Activated gamma-delta T cell treated with anti-CD3 and anti-CD28 coated beads, Interleukin-2, amount 50 U/mL, for 16 hours (primary cell): ENCODE measurements around the gene MBNL3.

Experiments used
- DNase-seq: peaks from one replicate; pipeline ENCODE4 v3.0.0-alpha.2; 2020; ENCODE audit warnings: low read depth

The MBNL3 gene

DNA sequence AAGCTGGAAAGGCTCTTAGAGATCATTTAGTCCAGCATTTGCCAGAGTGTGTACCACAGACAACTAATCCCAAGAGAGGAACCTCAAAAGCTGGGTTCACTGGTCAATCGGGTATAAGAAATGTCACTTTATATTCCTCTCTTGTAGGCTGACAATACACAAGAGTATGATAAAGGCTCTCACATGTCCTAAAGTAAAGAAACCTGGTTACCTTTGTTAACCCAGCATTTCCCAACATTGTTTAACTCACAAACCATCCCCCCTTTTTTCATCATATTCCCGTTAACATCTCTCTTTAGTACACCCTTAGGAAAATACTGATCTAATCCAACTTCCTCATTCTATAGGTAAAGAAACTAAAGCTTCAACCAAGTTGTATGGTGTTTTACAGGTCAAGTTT is 74.4 kb downstream of the MBNL3 start:
- no peak for DNase-seq

DNA sequence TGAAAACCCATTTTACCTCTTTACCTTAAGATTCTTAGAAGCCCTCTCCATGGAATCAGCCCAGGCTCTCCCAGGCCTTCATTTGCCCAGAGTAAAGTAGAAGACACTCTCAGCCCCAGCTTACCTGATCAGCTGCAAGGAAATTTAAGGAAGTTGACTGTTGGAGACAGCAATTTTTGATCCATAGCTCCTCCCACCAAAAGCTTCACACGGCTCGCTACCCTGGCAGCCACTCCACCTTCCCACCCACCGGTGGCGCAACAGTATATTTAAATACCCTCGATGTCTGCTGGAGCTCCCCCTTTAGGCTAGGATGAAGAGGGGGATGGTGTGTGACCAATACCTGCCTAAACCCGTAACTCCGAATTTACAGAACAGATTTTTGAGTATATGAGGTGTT is 75.4 kb downstream of the MBNL3 start:
- DNase-seq = no peak

DNA sequence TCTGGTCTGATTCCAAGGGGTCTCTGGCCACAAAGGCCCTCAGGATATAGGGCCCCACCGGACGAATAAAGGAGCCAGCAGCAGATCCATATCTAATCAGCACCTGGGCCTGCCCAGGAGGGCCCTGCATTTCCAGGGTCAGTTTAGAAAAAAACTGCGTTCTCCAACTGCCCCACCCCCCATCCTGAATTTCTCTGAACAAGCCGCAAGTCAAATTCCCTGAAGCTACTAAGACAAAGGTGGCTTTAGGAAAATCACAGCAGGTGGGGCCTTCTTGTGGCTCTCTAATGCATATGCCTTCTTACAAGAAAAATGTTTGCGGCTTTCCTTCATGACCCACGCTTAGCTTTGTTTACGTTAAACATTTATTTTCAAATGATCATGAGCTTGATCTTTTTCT is 76.6 kb downstream of the MBNL3 start:
- DNase-seq = no peak

DNA sequence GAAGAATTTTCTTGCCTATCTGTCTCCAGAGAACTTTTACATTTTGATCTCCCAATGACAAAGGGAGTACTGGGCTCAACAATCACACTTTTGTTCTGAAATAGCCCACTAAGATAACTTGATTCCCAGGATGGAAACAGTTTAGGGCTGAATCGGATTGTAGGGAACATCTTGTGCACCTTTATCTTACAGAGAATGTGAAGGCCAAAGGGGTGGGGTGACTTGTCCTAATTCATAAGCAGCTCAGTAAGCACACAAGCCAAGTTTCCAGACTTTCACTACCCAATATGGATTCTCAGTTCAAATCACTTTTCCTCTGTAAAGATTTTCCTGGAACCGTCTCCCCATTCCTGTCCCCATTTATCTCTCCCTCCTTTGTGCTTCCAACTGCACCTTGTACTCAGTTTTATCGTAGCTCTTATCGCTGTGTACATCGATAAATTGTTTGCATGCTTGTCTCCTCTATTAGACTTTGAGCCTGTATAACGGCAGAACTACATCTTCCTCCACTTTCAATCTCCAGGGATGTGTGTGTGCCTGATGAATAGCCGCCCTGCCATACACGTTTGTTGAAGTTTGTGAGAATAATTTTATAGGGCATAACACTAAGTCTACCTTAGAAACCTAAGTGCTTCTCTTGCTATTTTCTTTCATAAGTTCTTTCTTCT is 77.4 kb downstream of the MBNL3 start:
- no peak for DNase-seq

DNA sequence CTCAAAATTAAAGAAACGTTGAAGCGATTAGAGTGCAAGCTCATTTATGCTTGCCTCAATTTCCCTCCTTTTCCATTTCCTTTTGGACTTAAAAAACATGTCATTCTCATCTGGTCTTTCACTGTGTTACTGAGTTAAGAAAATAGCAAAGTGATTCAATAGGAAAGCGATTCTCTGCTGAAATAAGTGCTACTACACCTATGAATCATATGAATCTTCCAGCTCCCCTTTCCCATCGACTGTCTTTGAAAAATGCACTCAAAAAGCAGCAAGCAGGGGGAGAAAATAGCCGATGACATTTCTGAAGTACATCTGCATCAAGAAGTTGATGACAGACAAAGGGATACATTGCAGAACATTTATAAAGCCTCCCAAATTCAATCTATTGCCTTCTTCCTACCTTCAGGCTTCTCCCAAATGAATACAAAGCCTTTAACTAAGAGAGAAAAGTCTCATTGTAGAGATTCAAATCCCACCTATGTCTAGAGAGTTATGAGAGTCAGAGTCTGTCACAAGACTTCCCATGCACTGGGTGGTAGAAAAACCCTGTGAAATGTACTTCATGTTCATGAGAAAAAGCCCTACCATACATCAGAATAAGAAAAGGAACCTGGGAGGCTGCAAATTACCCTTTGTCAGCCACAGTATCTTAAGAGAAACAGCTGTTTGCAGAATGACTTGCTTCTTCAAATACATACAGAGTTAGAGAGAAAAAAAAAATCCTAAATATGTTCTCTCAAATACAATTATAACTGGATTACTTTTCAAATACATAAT is 78.9 kb downstream of the MBNL3 start:
- DNase-seq = no peak

DNA sequence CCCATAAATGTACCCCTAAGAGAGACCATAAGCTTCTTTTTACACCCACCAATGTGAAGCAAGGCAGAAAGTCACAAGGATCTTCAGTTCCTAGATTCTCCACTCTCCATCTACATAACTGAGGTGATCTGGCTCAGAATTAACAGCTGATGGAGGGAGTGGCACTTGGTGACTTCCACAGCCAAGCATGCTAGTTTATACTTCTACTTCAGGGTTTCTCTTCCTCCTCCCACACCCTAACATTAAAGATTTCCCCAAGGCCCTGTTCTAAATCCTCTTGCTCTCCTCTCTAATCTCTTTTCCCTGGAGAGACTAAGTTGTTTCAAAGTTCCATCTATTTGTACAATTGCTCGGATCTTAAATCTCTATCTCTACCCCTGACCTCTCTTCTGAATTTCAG is 81.1 kb downstream of the MBNL3 start:
- DNase-seq = no peak

DNA sequence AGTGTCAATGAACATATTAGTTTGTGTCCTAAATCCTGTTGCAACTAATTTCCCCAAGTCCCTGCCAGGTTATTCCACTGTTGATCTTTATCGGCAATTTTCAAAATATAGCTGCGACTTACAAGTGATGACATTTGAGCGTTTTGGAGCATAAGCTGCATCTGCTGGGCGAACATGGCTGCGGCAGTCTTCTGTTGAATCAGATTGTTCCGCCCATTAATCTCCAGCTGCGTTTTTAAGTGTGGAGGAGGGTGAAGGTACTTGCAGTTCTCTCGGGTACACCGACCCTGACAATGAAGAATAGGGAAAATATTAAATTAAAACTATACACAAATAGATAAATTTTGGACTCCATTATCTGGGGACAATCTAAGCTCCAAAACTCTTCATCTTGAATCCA is 82.7 kb downstream of the MBNL3 start:
- no peak for DNase-seq

DNA sequence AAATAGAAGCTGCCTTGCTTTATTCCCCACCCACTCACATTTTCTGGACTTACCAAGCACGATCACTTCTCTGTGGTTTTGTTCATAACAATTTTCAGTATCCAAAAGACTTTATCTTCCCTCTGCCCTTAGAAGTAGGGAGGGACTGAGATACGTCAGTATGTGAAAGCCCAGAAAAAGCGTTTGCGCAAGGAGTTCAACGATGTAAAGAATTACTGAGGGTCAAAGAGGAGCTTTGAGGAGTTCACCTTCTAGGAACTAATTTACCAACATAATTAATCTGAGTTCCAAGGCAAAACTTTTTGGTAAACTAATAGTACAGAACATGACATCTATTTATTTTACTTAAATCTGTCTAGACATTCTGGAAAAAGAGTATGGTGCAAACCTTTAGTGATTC is 84.6 kb downstream of the MBNL3 start:
- DNase-seq = no peak

DNA sequence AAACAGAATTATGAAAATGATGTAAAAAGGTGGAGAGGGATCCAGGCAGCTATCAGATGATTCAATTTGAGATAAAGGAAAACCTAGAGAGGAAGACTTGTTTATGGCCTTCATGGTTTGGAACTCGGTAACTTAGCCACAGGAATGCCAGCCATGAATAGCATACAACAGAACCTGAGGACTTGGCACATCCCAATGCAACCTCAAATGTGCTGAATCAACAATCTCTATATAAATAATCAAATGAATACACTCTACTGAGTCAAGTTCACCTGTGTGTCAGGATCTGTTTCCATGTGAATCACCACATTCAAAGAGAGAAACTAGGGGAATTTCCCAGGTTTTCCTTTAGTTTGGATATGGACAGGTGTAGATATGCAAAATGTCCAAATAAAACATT is 86.9 kb downstream of the MBNL3 start:
- no peak for DNase-seq

DNA sequence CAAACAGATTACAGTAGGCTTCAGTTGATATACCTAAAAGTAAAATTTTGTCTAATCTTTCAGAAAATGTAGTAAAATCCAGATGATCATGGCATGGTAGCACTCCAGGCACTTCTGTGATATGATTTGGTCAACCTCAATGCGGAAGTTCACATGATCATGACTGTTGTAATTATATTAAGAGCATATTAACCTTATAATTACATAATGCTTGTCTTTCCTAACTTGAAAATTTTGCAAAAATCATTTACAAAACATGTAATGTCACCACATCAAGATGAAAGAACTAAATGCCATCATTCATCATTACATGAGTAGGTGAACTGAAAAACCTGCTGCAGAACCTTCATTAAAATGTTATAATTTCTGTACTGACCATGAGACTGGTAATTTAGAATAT is 88.1 kb downstream of the MBNL3 start:
- DNase-seq = no peak

DNA sequence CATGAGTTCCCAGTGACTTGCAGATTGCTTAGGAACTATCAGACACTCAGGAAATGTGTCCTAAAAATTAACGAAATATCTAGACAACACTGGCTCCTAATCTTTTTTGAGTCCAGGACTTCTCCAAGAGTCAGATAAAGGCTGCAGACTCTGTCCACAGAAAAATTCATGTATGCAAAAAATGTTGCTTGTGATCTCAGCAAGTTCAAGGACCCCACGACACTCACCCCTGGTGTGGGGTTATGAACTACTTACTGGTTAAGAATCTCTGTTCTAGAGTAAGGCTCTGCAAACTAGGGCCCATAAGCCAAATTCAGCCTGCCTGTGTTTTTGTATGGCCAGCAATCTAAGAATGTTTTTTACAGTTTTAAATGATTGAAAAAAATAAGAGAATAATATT is 93.2 kb downstream of the MBNL3 start:
- DNase-seq = no peak

DNA sequence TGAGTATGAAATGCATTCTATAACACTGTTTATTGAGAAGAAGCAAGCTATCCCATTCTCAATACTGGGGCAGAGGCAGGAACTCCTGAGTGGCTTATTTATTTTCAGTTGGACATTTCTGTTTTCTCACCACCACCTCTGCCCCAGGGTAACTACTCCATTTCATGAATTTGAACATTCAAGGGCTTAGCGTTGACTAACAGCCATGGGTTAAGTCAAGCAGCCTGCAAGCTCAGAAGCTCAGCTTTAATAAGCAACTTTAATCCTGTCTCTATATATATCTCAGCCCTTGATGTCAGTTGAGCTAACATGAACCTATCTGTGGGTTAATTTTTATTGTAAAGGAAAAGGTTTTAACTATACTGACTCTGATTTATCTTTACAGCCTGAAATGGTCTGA is 93.8 kb downstream of the MBNL3 start:
- no peak for DNase-seq

DNA sequence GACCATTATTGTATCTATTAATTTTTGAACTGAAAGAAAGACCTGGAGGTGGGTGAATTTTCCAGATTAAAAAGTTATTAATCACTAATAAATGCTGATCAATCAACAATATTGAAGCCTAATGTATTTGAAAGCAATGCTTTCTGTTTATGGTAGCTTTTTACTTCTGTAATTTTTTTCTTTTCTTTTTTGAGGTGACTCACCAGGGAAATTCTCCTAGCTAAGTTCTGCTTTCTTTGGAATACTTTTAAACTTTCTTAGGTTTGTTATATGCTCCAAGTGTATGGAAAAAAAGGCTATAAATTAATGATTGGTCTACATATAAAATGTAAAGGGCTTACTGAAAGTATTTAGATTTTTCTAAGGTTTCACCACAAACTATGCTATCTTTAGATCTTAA is 94.2 kb downstream of the MBNL3 start:
- DNase-seq = no peak

DNA sequence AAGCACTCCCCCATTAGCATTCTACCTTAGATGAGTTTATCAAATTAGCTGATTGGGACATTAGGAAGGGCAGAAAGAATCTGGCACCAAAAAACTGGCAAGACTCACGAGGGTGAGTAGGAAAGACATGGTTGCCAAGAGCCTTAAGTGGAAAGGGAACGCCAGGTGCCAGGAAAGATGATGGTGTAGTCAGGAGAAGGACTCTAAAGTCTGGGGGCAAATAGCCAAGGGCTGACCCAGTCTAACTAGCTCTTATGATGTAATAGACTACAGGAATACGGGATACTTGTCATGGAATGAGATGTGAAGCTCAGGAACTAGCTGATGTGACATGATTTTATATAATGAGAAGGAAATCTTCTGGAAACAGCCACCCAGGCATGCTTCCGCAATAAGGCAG is 94.8 kb downstream of the MBNL3 start:
- DNase-seq = no peak

DNA sequence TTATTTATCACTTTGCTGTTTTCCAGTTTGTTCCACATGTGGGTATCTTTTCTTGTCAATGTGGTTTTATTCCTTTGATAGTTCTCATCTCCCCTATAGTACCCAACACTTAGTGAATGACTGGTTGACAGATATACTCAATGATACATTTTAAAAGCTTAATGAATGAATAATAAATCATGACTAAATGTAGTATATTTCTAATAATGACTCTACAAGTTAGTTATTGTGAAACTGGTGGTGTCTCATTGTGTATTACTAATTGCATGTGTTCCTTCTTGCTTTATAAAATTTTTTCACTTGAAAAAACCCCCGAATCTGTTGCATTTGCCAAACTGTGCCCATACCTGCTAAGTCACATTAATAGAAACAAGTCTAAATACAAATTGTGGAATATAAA is 95.4 kb downstream of the MBNL3 start:
- DNase-seq = no peak

DNA sequence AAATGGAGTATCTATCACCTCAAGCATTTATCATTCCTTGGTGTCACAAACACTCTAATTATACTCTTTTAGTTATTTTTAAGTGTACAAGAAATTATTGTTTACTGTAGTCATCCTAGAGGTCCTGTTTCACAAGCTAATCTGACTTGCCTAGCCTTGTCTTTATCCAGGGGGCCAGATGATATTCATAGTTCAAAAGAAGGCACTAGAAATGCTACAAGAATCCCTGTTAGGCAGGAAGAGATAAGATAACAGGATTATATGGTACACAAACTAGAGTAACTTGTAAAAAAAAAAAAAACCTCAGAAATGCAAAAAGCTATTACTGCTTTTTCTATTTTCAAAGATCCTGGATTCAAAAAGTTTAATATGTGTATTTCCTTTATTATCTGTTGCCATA is 95.8 kb downstream of the MBNL3 start:
- no peak for DNase-seq

DNA sequence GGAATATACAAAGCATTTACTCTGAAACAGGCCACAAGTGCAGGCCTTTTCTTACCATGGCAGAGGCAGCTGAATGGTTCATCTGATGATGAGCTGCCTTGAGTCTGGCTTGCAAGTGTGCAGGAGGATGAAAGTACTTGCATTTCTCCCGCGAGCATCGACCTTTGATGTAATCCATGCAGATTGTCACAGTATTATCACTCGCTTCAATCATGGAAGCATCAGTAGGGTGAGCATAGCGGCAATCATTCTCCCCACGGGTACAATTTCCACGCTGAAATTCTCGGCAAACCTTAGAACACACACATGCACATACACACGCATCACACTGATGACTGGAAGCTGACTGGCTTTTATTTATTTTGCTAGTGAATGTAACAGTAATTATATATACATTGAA is 98.0 kb downstream of the MBNL3 start:
- DNase-seq = no peak

DNA sequence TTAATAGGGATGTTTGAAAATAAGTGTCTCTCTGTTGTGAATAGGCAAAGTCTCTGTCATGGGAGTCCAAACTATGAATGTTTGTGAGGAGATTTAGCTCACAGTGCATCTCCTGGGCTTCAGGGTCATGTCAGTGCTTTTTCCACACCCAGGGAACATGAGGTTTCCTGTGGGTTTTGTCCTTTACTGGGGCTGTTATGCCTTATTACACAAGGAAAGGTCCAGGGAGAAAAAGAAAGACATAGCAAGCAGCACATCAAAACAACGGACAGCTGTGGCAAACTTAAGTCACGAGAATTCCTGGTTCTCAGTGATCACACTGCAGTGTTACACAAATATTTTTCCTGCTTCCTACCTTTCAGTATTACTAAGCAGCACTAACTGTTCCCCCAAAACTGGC is 99.4 kb downstream of the MBNL3 start:
- DNase-seq = no peak

DNA sequence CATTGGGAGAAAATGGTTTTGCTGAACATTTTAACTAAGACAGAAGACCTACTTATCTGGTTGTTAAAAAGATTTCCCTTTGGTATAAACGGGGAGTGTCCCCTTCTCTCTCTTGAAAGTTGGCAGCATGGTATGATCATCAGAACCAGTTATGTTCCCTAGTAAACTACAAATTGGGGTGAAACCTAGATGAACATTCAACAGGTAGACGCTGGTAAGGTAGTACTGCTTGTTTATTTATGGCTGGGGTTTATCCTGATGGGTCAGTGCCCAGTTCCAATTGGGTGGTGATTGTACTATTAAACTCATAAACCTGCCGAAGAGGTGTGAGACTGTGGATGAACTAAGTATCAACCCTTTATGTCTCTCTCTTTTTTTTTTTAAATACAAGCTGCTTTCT is 100.5 kb downstream of the MBNL3 start:
- no peak for DNase-seq

DNA sequence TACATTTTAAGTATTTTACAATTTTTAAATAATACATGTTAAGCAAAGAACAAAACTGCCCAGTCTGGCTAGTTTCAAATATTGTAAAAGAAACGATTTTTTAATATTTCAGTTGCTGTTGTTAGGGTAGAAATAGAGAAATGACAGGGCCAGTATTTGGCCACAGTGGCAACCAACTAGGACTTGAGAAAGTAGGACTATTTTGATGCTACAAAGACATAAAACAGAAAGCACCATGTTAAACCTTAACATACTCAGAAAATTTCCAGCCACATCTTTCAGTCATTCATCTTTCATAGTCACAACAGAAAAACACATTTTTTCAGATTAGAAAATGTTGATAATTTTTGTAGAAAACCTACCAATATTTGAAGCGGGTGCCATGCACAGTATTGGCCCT is 104.5 kb downstream of the MBNL3 start:
- no peak for DNase-seq

DNA sequence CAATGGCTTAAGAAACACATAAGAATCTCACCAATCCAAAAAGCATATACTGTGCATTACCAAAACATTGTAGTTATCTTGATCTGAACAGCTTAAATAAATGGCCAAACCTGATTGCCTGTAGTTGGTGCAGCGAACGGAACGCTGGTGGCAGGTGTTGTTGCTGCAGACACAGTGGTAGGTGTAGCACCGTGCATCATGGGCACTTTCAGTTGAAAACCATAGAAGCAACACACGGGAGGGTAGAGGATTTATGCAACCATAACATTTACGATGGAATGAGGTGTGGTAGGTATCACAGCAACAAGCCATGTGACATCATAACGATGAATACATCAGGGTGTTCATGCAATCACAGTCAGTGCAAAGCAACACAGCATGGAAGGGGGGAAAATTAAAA is 106.8 kb downstream of the MBNL3 start:
- no peak for DNase-seq

DNA sequence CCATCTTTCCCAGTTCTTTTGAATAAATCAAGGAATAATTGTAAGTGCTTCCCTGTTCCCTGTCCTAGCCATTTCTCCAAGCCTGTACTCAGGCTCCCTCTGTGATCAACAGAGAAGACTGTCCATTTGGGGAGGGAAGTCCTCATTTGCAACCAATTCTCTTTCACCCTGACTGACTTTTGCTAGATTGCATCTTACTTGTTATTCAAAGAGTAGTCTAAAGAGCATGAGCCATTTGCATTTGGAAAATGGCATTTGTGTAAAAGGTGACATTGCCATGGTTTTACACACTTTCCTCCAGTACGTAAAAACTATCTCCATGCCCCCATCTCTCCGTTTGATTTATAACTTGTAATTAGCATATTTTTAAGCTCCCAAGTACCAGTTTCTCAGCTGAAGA is 110.6 kb downstream of the MBNL3 start:
- DNase-seq = no peak

DNA sequence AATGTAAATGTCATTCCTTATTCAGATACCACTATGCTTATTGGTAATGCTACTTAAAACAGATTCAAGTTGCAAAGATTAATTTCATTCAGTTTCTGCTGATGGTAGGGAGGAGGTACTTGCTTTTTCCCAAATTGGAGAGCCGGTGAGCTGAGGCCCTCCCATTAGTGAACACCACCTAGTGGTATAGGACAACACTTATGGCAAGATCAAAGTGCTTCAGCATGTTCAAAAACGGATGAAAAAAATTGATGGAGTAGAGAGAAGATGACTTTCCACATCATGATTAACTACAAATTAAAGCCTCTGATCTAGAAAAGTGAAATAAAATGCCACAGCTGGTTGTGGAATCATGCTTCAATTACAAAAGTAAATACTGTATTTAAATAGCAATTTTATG is 112.9 kb downstream of the MBNL3 start:
- no peak for DNase-seq

DNA sequence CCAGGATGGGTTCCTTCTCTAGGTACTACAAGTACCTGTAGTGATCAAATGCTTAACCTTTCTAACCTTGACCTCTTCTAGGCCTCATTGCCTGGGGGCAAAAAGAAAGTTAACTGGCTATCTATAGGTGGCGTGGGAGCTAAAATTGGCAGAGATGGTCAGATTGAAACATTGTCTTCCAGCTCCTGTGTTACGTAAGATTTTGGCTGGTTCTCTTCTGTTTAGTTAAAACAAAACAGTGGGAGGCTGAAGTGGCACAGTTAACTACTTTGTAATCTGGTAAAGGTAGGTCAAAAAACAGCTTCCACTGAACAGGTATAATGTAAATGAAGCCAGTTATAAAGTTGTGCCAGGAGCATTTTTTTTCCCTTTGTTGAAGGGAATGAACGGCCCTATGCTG is 115.2 kb downstream of the MBNL3 start:
- DNase-seq = no peak
